Loucy (cell line): ENCODE measurements around the gene HOXB7.

ENCODE experiments used
- CTCF ChIP-seq: fragments of 200-600 bp; sonication (generic); conservative IDR thresholded peaks from 2 replicates; pipeline ENCODE4 v1.5.1; 2014; ENCODE audit warnings: mild to moderate bottlenecking, antibody characterized with exemption, low read length
- EZH2phosphoT487 ChIP-seq: fragments of 200-600 bp; IDR thresholded peaks from 2 replicates; pipeline ENCODE4 v1.6.1; 2018; ENCODE audit warnings: antibody characterized with exemption, mild to moderate bottlenecking, moderate library complexity, borderline replicate concordance

DNA sequence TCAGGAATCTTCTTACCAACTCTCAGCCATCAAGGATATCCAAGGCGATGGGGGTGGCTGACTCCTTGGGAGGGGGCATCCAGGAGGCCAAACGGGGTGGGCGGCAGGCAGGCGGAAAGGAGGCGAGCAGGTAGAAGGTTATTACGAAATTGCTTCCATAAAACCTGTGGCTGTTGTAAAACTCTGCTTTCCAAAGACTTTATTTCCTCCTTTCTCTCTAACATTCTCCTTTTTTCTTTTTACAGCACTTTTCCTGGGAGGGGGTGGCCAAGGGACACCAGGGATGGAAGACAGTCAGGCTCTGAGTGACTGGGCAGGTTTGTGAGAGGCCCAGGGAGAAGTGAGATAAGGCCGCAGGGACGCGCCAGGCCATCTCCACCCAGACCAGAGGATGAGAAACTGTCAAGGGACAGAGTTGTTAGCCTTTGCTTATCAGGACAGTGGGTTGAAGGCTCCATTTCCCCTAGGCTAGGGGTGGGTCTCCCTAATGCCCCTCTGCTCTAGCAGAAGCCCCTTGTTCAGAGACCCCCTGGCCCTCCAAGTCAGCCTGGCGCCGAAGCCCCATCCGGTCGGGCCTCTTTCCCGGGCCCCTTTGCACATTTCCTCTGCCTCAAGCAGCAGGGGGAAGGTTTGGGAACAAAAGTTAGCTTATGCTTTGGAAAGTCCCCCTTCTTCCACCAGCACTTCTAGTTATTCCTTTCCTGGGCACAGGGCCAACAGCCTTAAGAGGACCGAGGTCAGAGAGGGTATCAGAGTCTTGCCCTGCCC lies 20.3 kb upstream of the HOXB7 start:
- TF ChIP-seq CTCF (no peak), EZH2phosphoT487 (no peak)
